ENCODE measurements around the gene ST3GAL3. TPM values are rescaled to one million over a fixed set of nuclear protein-coding genes. Genes with fewer than 3 reads are reported as not detected.
A peak's percentile ranks its signal among the peaks of the same experiment; 100 is the strongest.

Gene ST3GAL3
- polyA plus RNA-seq, 1 of the 3 experiments (the other 2 are of a cell fraction), result 20.6 TPM

GRCh38 chr1:43796111-43796581 is 88.8 kb downstream of the ST3GAL3 start:
- Histone ChIP-seq H3K27me3 (ENCODE audit: insufficient read depth) (no peaks in the 10 kb centered on the region), H3F3A (replicated peaks; ENCODE audit: insufficient read depth) (no peaks in the 10 kb centered on the region), H3K4me1 (ENCODE audit: control insufficient read depth in 1 of 2, insufficient read depth in 2 of 2, low read depth in 1 of 2, low read length in 1 of 2) (peaks cover 6 to 21% of the 10 kb centered on the region in 2 experiments; a peak in 3 of 4 replicates), H3K9ac (no peak overlapping the region), H3K9me3 (no peaks in the 10 kb centered on the region), H3K9me2 (no peaks in the 10 kb centered on the region), H3K79me2 (ENCODE audit: insufficient read depth) (0 out of 2 replicates have a peak, but pooled peaks cover 4% of the 10 kb centered on the region), H3K27ac (ENCODE audit: low read depth in 2 of 2, low read length in 1 of 2) (peak overlapping the region; percentile 19 to 44; a peak in 2 of 4 replicates), H3K4me2 (no peak overlapping the region; the same call in 1 of the 2 replicates), H3K36me3 (replicated peaks in 1 of 2; ENCODE audit: control insufficient read depth in 1 of 2, insufficient read depth in 2 of 2, low read length in 1 of 2) (peaks cover 8% of the 10 kb centered on the region in 2 experiments), H3K4me3 (ENCODE audit: low read depth in 2 of 2, low read length in 1 of 2) (no peak overlapping the region), H4K20me1 (ENCODE audit: insufficient read depth) (no peaks in the 10 kb centered on the region), H2AFZ (ENCODE audit: low read depth) (no peak overlapping the region)
- ChIA-PET POLR2A (no interaction called here), CTCF (interaction anchor here (0.6 to 2.1 kb wide), 3 partner anchors 19 to 168 kb away, joined by 3 to 8 read pairs (median 3); no protein-coding TSS in a partner anchor)
- no peak for DNase-seq
- WGBS (ENCODE audit: low lambda C conversion rate), result 54% methylated on average over 1 of the region's 1 CpG
- peak; percentile 42; the same call in 1 of the 2 replicates for TF ChIP-seq NFIC (IDR thresholded peaks at IDR 0.05; ENCODE audit: borderline replicate concordance)
- TF ChIP-seq SIN3A (IDR thresholded peaks at IDR 0.05; ENCODE audit: borderline replicate concordance, low read depth, low read length), result no peak
- no peak for TF ChIP-seq TEAD4 (IDR thresholded peaks at IDR 0.05; ENCODE audit: borderline replicate concordance, insufficient read depth)
- TF ChIP-seq NRF1 (IDR thresholded peaks at IDR 0.05; ENCODE audit: low read depth, low read length), result no peak
- no peak for TF ChIP-seq FOXJ3 (CRISPR knock-in tag; IDR thresholded peaks at IDR 0.05)
- no peak for TF ChIP-seq POLR2AphosphoS5 (IDR thresholded peaks at IDR 0.05; ENCODE audit: low read depth, low read length)
- no peak for TF ChIP-seq GATA2 (CRISPR knock-in tag; IDR thresholded peaks at IDR 0.05)

GRCh38 chr1:43797891-43798290 is 90.6 kb downstream of the ST3GAL3 start:
- Histone ChIP-seq H3K4me2 (no peak overlapping the region), H4K20me1 (ENCODE audit: insufficient read depth) (no peaks in the 10 kb centered on the region), H3K27ac (ENCODE audit: low read depth in 2 of 2, low read length in 1 of 2) (no peak overlapping the region), H2AFZ (ENCODE audit: low read depth) (no peak overlapping the region), H3K9ac (no peak overlapping the region), H3K36me3 (replicated peaks in 1 of 2; ENCODE audit: control insufficient read depth in 1 of 2, insufficient read depth in 2 of 2, low read length in 1 of 2) (peaks cover 1 to 13% of the 10 kb centered on the region in 2 experiments), H3K4me1 (ENCODE audit: control insufficient read depth in 1 of 2, insufficient read depth in 2 of 2, low read depth in 1 of 2, low read length in 1 of 2) (peaks cover 6 to 21% of the 10 kb centered on the region in 2 experiments; a peak in 3 of 4 replicates), H3K79me2 (ENCODE audit: insufficient read depth) (0 out of 2 replicates have a peak, but pooled peaks cover 4% of the 10 kb centered on the region), H3K9me3 (no peaks in the 10 kb centered on the region), H3K9me2 (no peaks in the 10 kb centered on the region), H3F3A (replicated peaks; ENCODE audit: insufficient read depth) (no peaks in the 10 kb centered on the region), H3K27me3 (ENCODE audit: insufficient read depth) (no peaks in the 10 kb centered on the region), H3K4me3 (ENCODE audit: low read depth in 2 of 2, low read length in 1 of 2) (no peak overlapping the region)
- DNase-seq, result no peak
- WGBS (ENCODE audit: low lambda C conversion rate), result 96% methylated on average over 3 of the region's 3 CpGs
- ChIA-PET CTCF (no interaction called here), POLR2A (no interaction called here)
- TF ChIP-seq GABPA (IDR thresholded peaks at IDR 0.05; ENCODE audit: low read depth) (no peak), TAF1 (IDR thresholded peaks at IDR 0.05; ENCODE audit: borderline replicate concordance, low read depth, low read length) (no peak), FOXJ3 (CRISPR knock-in tag; IDR thresholded peaks at IDR 0.05) (no peak), FOSL2 (IDR thresholded peaks at IDR 0.05; ENCODE audit: borderline replicate concordance, low read depth) (no peak), EP300 (IDR thresholded peaks at IDR 0.05; ENCODE audit: borderline replicate concordance in 1 of 2, low read depth in 1 of 2, low read length in 1 of 2) (no peak), TCF12 (IDR thresholded peaks at IDR 0.05) (no peak), JUND (IDR thresholded peaks at IDR 0.05) (no peak)

Data from SK-N-SH (cell line).